ENCODE data around the gene SAXO1. TPM values are rescaled to one million over a fixed set of nuclear protein-coding genes. Genes with fewer than 3 reads are reported as not detected.

SAXO1 gene
- total RNA-seq, 1 donor from 2014 or later = 0.02 TPM

GRCh38 chr9:18877984-18878383 is 155.0 kb downstream of the SAXO1 start:
- ATAC-seq (ENCODE audit: low read depth) (no peak), DNase-seq (no peak)
- Mint-ChIP-seq H3K9me3 (peaks cover 6% of the 10 kb centered on the region), H3K27ac (no peak overlapping the region), H3K4me3 (no peak overlapping the region), H3K27me3 (no peaks in the 10 kb centered on the region), H3K36me3 (ENCODE audit: low read depth) (no peaks in the 10 kb centered on the region), H3K4me1 (no peaks in the 10 kb centered on the region)
- TF ChIP-seq CTCF (IDR thresholded peaks at IDR 0.05) = no peak
- intact Hi-C loops (cut with micrococcal nuclease) = no loop called here
- POLR2A ChIA-PET = no interaction called here
- CTCF ChIA-PET = no interaction called here

Other genes starting within 250 kb of the SAXO1 start
- 44.6 and 45.0 TPM in 2 replicates for gene RRAGA, start 16.2 kb upstream of the SAXO1 start, total RNA-seq
- gene HAUS6, start 69.7 kb upstream of the SAXO1 start, total RNA-seq = 13.7 and 15.3 TPM in 2 replicates
- 13.3 and 16.0 TPM in 2 replicates for gene PLIN2, start 94.3 kb upstream of the SAXO1 start, total RNA-seq
- gene DENND4C, start 197.5 kb upstream of the SAXO1 start, total RNA-seq = 27.1 and 33.4 TPM in 2 replicates